DOHH2 (cell line): ENCODE results near the gene GBA3.

Experiments
- H3F3A ChIP-seq: fragments of 200-600 bp; sonication (generic), shearing (Covaris generic); 2 replicates; pipeline ENCODE4 v1.6.0; 2016; ENCODE audit warnings: antibody characterized with exemption, mild to moderate bottlenecking; ENCODE audit not compliant: control insufficient read depth, insufficient read depth
- H3K27ac ChIP-seq: fragments of 200-600 bp; sonication (generic); 2 replicates; pipeline ENCODE4 v1.5.1; 2014; ENCODE audit warnings: low read depth, mild to moderate bottlenecking, low read length, moderate library complexity
- H3K27me3 ChIP-seq: fragments of 200-600 bp; sonication (generic); 2 replicates; pipeline ENCODE4 v1.6.1; 2014; ENCODE audit warnings: mild to moderate bottlenecking, low read length, mixed read lengths; ENCODE audit not compliant: control insufficient read depth
- H3K36me3 ChIP-seq: fragments of 200-600 bp; sonication (generic); 2 replicates; pipeline ENCODE4 v1.6.1; 2014; ENCODE audit warnings: mild to moderate bottlenecking, low read length, moderate library complexity, mixed read lengths; ENCODE audit not compliant: control insufficient read depth
- H3K4me1 ChIP-seq: fragments of 200-600 bp; sonication (generic); 2 replicates; pipeline ENCODE4 v1.6.1; 2014; ENCODE audit warnings: mild to moderate bottlenecking, low read length, mixed read lengths; ENCODE audit not compliant: control insufficient read depth
- H3K4me2 ChIP-seq: fragments of 200-600 bp; sonication (generic); 2 replicates; pipeline ENCODE4 v1.6.0; 2014; ENCODE audit warnings: mild to moderate bottlenecking, low read length, moderate library complexity
- H3K4me3 ChIP-seq: fragments of 200-600 bp; sonication (generic); 2 replicates; pipeline ENCODE4 v1.5.1; 2014; ENCODE audit warnings: mild to moderate bottlenecking, low read length, mixed read lengths
- H3K79me2 ChIP-seq: fragments of 200-600 bp; sonication (generic); 2 replicates; pipeline ENCODE4 v1.6.1; 2014; ENCODE audit warnings: mild to moderate bottlenecking, low read length, mixed read lengths; ENCODE audit not compliant: control insufficient read depth
- H3K9me2 ChIP-seq: fragments of 200-600 bp; sonication (generic); replicated peaks from 2 replicates; pipeline ENCODE4 v1.6.1; 2014; ENCODE audit warnings: mild to moderate bottlenecking, low read length, mixed read lengths; ENCODE audit not compliant: control insufficient read depth
- H3K9me3 ChIP-seq: fragments of 200-600 bp; sonication (generic); 2 replicates; pipeline ENCODE4 v1.6.1; 2014; ENCODE audit warnings: antibody characterized with exemption, low read length, mixed read lengths; ENCODE audit not compliant: control insufficient read depth, insufficient read depth
- H4K20me1 ChIP-seq: fragments of 200-600 bp; sonication (generic); 2 replicates; pipeline ENCODE4 v1.6.0; 2014; ENCODE audit warnings: low read depth, mild to moderate bottlenecking, antibody characterized with exemption, low read length, moderate library complexity; ENCODE audit not compliant: control insufficient read depth, insufficient read depth
- EZH2phosphoT487 ChIP-seq: fragments of 200-600 bp; sonication (generic); IDR thresholded peaks from 2 replicates; pipeline ENCODE4 v1.6.1; 2017; ENCODE audit warnings: borderline replicate concordance, mild to moderate bottlenecking, antibody characterized with exemption, low read length, moderate library complexity, mixed read lengths
- TF ChIP-seq, protein P1 (sequence below): fragments of 200-600 bp; sonication (generic); IDR thresholded peaks from one replicate; pipeline ENCODE4 v1.5.1; 2014; ENCODE audit warnings: antibody characterized with exemption, mild to moderate bottlenecking, low read depth, low read length; ENCODE audit not compliant: poor library complexity, severe bottlenecking

GBA3 gene

DNA sequence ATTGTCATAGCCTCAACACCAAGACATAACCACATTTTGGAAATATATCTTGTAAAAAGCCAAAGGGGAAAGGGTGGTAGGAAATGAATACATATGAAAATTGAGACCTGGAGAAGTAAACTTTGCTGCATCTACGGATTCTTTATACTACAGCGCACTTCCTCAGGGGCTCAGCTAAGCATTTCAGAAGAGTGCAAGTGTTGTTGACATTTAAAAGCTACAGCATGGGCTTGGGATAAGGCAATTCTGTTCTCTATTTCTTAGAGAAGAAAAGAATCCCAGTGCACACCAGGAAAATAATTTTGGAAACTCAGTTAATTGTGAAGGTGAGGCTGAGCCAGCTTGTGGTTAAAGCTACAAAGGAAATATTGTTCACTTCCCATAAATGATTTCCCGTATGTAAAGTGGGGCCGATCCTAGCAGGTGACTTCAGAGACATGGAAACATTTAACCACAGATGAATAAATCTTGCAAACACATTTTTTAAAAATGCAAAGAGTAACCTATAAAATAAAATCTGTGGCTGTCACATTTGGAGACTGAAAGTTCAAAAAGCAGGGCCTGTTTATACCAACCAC lies 12.6 kb upstream of the GBA3 start:
- Histone ChIP-seq H3K36me3 (no peaks in the 10 kb centered on the region), H3K79me2 (no peaks in the 10 kb centered on the region), H3K9me2 (no peaks in the 10 kb centered on the region), H3K4me1 (no peaks in the 10 kb centered on the region), H4K20me1 (no peaks in the 10 kb centered on the region), H3K27me3 (no peaks in the 10 kb centered on the region), H3K9me3 (no peaks in the 10 kb centered on the region), H3K27ac (no peak overlapping the region), H3K4me2 (no peak overlapping the region), H3K4me3 (no peak overlapping the region), H3F3A (no peaks in the 10 kb centered on the region)
- TF ChIP-seq EZH2phosphoT487: no peak
- TF ChIP-seq, protein P1, sequence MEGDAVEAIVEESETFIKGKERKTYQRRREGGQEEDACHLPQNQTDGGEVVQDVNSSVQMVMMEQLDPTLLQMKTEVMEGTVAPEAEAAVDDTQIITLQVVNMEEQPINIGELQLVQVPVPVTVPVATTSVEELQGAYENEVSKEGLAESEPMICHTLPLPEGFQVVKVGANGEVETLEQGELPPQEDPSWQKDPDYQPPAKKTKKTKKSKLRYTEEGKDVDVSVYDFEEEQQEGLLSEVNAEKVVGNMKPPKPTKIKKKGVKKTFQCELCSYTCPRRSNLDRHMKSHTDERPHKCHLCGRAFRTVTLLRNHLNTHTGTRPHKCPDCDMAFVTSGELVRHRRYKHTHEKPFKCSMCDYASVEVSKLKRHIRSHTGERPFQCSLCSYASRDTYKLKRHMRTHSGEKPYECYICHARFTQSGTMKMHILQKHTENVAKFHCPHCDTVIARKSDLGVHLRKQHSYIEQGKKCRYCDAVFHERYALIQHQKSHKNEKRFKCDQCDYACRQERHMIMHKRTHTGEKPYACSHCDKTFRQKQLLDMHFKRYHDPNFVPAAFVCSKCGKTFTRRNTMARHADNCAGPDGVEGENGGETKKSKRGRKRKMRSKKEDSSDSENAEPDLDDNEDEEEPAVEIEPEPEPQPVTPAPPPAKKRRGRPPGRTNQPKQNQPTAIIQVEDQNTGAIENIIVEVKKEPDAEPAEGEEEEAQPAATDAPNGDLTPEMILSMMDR: no peak

DNA sequence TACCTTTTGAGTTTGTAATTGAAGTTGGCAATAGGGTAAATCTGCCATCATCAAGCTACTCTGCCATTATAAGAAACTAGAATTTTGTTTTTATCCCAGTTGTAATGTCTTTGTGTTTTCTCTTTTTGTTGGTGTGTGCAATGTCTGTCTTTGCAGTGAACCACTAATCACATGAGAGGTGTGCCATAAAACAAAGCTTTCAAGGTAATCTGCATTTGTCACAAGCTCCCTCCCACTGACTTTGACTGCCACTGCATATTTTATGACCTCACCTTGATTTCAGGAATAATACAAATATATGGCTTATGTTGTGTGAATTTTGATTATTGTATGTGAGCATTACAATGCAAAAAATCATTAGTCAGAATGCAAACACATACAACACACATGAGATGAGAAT lies 9.0 kb upstream of the GBA3 start:
- TF ChIP-seq EZH2phosphoT487: no peak
- TF ChIP-seq, protein P1: no peak
- H3K9me3 ChIP-seq: no peaks in the 10 kb centered on the region
- H3K9me2 ChIP-seq: no peaks in the 10 kb centered on the region
- H3K4me2 ChIP-seq: no peak overlapping the region
- no peaks in the 10 kb centered on the region for H4K20me1 ChIP-seq
- no peaks in the 10 kb centered on the region for H3K79me2 ChIP-seq
- no peaks in the 10 kb centered on the region for H3K4me1 ChIP-seq
- H3F3A ChIP-seq: no peaks in the 10 kb centered on the region
- H3K4me3 ChIP-seq: no peak overlapping the region
- no peaks in the 10 kb centered on the region for H3K27me3 ChIP-seq
- no peaks in the 10 kb centered on the region for H3K36me3 ChIP-seq
- H3K27ac ChIP-seq: no peak overlapping the region

DNA sequence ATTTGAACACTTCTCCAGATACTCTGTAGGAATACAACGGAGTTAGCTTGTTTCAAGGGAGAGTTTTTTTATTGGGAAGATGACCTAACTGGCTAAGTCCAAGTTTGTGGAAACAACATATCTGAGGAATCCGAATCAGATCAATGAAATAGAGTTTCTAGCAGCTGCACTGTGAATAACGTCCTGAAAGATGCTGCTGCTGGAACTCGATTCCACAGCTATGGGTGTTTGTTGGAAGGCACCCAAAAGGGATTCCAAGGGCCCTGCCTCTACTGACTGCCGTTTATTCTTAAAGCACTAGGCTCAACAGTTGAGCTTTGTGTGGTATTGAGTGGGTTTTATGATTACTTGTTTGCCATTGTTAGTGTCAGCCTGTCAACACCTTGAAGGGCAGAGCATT lies 6.6 kb upstream of the GBA3 start:
- TF ChIP-seq, protein P1: no peak
- no peak for TF ChIP-seq EZH2phosphoT487
- no peaks in the 10 kb centered on the region for H3F3A ChIP-seq
- no peaks in the 10 kb centered on the region for H3K9me3 ChIP-seq
- H3K4me1 ChIP-seq: no peaks in the 10 kb centered on the region
- H3K27ac ChIP-seq: no peak overlapping the region
- H3K9me2 ChIP-seq: no peaks in the 10 kb centered on the region
- no peaks in the 10 kb centered on the region for H3K36me3 ChIP-seq
- no peaks in the 10 kb centered on the region for H3K79me2 ChIP-seq
- H3K27me3 ChIP-seq: no peaks in the 10 kb centered on the region
- no peak overlapping the region for H3K4me3 ChIP-seq
- no peak overlapping the region for H3K4me2 ChIP-seq
- no peaks in the 10 kb centered on the region for H4K20me1 ChIP-seq
